HepG2 (cell line): ENCODE measurements around the gene IFI27. TPM values are rescaled to one million over a fixed set of nuclear protein-coding genes. Genes with fewer than 3 reads are reported as not detected.

Source experiments
- ATRX ChIP-seq: sonication (generic); formaldehyde crosslinking; IDR thresholded peaks from 2 replicates; pipeline ENCODE4 v1.4.0; 2020; ENCODE audit warnings: missing genetic modification reagents, borderline replicate concordance
- DNMT1 ChIP-seq: sonication (generic); formaldehyde crosslinking; IDR thresholded peaks from 2 replicates; pipeline ENCODE4 v1.5.1; 2020; ENCODE audit warnings: mild to moderate bottlenecking, missing genetic modification reagents
- ZBTB38 ChIP-seq: sonication (generic); formaldehyde crosslinking; IDR thresholded peaks from 2 replicates; pipeline ENCODE4 v1.5.1; 2020; ENCODE audit warnings: mild to moderate bottlenecking, missing genetic modification reagents
- ZNF253 ChIP-seq: sonication (generic); formaldehyde crosslinking; IDR thresholded peaks from 2 replicates; pipeline ENCODE4 v1.8.0; 2022; ENCODE audit warnings: mild to moderate bottlenecking, missing genetic modification reagents, borderline replicate concordance
- ZNF354B ChIP-seq: sonication (generic); formaldehyde crosslinking; IDR thresholded peaks from 2 replicates; pipeline ENCODE4 v1.8.0; 2022; ENCODE audit warnings: mild to moderate bottlenecking, missing genetic modification reagents
- ZNF737 ChIP-seq: sonication (generic); formaldehyde crosslinking; IDR thresholded peaks from 2 replicates; pipeline ENCODE4 v1.5.0; 2020; ENCODE audit warnings: missing genetic modification reagents, mild to moderate bottlenecking, borderline replicate concordance
- polyA plus RNA-seq, 8 experiments: library from polyadenylated mRNA; depleted of rRNA in 3 of 8; stranded (reverse) in 7 of 8; unstranded in 1 of 8; fragments of >200 nt; fragmentation: Illumina TruSeq in 4 of 8; extraction: Trizol in 4 of 8; gene quantifications; 2 replicates each; pipeline versions ENCODE4 v1.2.1 to v1.2.3, GENCODE V29; 2011 to 2016; ENCODE audit warnings: low read depth in 4 of 8, missing spikeins in 1 of 8, mixed read lengths in 1 of 8; ENCODE audit not compliant: insufficient read depth in 1 of 8
- total RNA-seq, 5 experiments: library from RNA; depleted of rRNA; stranded (reverse); fragments of >200 nt; fragmentation: Illumina TruSeq; extraction: Trizol; gene quantifications; 2 replicates each; pipeline ENCODE4 v1.2.3, GENCODE V29; 2016; ENCODE audit warnings: low read depth in 1 of 5
- TF ChIP-seq, protein P1 (sequence below): sonication (generic); formaldehyde crosslinking; IDR thresholded peaks from 2 replicates; pipeline ENCODE4 v1.4.0; 2020; ENCODE audit warnings: missing genetic modification reagents
- TF ChIP-seq, protein P2 (sequence below): sonication (generic); formaldehyde crosslinking; conservative IDR thresholded peaks from 2 replicates; pipeline ENCODE4 v1.8.0; 2022; ENCODE audit warnings: mild to moderate bottlenecking, moderate library complexity, missing genetic modification reagents
- TF ChIP-seq, protein P3 (sequence below): sonication (generic); formaldehyde crosslinking; IDR thresholded peaks from 2 replicates; pipeline ENCODE4 v1.5.1; 2020; ENCODE audit warnings: missing genetic modification reagents, mild to moderate bottlenecking, borderline replicate concordance
- TF ChIP-seq, protein P4 (sequence below): sonication (generic); formaldehyde crosslinking; IDR thresholded peaks from 2 replicates; pipeline ENCODE4 v1.4.0; 2020; ENCODE audit warnings: mild to moderate bottlenecking, missing genetic modification reagents, borderline replicate concordance

The IFI27 gene
- total and polyA plus RNA-seq, 2 of the 13 experiments (the other 11 are each of a cell fraction or from before 2014, with no cell fraction given) = 1.2 to 1.7 TPM

DNA sequence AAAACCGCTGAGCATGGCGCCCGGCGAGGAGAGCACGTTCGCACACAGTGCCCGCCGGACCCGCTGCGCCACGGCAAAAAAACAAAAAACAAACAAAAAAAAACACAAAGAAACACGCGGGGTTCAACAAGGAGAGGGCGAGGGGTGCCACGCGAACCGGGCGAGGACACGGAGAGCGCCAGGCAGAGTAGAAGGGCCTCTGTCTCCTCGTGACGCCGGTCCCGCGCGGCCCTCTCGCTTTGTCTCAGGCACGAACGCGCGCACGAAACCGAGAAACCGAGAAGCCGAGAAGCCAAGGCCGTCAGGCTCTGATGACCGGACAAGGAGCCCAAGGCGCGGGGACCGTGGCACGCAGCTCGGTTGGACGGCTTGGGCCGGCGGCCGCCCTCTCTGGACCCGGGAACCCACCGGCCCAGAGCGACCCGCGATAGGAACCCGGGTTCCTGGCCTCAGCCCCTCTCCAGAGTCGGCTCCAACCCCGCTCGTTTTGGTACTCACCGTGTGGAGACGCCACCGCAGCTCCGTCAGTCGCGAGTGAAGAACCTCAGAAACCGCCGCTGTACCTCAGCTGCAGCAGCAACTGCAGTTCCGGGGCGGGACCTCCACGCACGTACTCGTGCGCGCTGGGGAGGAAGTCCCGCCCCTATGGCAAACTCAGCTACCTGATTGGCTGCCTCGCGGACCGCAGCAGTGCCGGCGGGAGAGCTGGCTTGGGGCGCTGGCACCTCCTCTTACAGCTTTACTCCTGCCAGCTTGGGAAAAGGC, 29.7 kb upstream of the IFI27 start, which contains the start of the genes DDX24 and IFI27L1 (continued):
- TF ChIP-seq ZNF737 (CRISPR knock-in tag) (0 out of 2 replicates have a peak, but pooled peaks have one; percentile 52), ZNF354B (CRISPR knock-in tag) (no peak), ATRX (CRISPR knock-in tag) (no peak), ZNF253 (CRISPR knock-in tag) (0 out of 2 replicates have a peak, but pooled peaks have one; percentile 54), DNMT1 (0 out of 2 replicates have a peak, but pooled peaks have one; percentile 56), ZBTB38 (CRISPR knock-in tag) (0 out of 2 replicates have a peak, but pooled peaks have one; percentile 44)
- TF ChIP-seq, protein P1, sequence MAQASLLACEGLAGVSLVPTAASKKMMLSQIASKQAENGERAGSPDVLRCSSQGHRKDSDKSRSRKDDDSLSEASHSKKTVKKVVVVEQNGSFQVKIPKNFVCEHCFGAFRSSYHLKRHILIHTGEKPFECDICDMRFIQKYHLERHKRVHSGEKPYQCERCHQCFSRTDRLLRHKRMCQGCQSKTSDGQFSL = no peak
- TF ChIP-seq, protein P2, sequence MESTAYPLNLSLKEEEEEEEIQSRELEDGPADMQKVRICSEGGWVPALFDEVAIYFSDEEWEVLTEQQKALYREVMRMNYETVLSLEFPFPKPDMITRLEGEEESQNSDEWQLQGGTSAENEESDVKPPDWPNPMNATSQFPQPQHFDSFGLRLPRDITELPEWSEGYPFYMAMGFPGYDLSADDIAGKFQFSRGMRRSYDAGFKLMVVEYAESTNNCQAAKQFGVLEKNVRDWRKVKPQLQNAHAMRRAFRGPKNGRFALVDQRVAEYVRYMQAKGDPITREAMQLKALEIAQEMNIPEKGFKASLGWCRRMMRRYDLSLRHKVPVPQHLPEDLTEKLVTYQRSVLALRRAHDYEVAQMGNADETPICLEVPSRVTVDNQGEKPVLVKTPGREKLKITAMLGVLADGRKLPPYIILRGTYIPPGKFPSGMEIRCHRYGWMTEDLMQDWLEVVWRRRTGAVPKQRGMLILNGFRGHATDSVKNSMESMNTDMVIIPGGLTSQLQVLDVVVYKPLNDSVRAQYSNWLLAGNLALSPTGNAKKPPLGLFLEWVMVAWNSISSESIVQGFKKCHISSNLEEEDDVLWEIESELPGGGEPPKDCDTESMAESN = 0 out of 2 replicates have a peak, but pooled peaks have one; percentile 33
- TF ChIP-seq, protein P3, sequence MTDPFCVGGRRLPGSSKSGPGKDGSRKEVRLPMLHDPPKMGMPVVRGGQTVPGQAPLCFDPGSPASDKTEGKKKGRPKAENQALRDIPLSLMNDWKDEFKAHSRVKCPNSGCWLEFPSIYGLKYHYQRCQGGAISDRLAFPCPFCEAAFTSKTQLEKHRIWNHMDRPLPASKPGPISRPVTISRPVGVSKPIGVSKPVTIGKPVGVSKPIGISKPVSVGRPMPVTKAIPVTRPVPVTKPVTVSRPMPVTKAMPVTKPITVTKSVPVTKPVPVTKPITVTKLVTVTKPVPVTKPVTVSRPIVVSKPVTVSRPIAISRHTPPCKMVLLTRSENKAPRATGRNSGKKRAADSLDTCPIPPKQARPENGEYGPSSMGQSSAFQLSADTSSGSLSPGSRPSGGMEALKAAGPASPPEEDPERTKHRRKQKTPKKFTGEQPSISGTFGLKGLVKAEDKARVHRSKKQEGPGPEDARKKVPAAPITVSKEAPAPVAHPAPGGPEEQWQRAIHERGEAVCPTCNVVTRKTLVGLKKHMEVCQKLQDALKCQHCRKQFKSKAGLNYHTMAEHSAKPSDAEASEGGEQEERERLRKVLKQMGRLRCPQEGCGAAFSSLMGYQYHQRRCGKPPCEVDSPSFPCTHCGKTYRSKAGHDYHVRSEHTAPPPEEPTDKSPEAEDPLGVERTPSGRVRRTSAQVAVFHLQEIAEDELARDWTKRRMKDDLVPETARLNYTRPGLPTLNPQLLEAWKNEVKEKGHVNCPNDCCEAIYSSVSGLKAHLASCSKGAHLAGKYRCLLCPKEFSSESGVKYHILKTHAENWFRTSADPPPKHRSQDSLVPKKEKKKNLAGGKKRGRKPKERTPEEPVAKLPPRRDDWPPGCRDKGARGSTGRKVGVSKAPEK (CRISPR knock-in tag) = peak; percentile 22; the same call in 1 of the 2 replicates
- TF ChIP-seq, protein P4, sequence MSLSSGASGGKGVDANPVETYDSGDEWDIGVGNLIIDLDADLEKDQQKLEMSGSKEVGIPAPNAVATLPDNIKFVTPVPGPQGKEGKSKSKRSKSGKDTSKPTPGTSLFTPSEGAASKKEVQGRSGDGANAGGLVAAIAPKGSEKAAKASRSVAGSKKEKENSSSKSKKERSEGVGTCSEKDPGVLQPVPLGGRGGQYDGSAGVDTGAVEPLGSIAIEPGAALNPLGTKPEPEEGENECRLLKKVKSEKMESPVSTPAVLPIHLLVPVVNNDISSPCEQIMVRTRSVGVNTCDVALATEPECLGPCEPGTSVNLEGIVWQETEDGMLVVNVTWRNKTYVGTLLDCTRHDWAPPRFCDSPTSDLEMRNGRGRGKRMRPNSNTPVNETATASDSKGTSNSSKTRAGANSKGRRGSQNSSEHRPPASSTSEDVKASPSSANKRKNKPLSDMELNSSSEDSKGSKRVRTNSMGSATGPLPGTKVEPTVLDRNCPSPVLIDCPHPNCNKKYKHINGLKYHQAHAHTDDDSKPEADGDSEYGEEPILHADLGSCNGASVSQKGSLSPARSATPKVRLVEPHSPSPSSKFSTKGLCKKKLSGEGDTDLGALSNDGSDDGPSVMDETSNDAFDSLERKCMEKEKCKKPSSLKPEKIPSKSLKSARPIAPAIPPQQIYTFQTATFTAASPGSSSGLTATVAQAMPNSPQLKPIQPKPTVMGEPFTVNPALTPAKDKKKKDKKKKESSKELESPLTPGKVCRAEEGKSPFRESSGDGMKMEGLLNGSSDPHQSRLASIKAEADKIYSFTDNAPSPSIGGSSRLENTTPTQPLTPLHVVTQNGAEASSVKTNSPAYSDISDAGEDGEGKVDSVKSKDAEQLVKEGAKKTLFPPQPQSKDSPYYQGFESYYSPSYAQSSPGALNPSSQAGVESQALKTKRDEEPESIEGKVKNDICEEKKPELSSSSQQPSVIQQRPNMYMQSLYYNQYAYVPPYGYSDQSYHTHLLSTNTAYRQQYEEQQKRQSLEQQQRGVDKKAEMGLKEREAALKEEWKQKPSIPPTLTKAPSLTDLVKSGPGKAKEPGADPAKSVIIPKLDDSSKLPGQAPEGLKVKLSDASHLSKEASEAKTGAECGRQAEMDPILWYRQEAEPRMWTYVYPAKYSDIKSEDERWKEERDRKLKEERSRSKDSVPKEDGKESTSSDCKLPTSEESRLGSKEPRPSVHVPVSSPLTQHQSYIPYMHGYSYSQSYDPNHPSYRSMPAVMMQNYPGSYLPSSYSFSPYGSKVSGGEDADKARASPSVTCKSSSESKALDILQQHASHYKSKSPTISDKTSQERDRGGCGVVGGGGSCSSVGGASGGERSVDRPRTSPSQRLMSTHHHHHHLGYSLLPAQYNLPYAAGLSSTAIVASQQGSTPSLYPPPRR (CRISPR knock-in tag) = peak; percentile 59; the same call in 1 of the 2 replicates
